Measurements from ENCODE around the gene NRIP3.
"Not testable (repeated sequence)": the region's sequence is repeated elsewhere in the genome, so short reads cannot be mapped to it uniquely, and the experiment has no call there.

The NRIP3 gene

GRCh38 chr11:8967184-8967583, 36.6 kb downstream of the NRIP3 start:
- no peak for DNase-seq

DNA sequence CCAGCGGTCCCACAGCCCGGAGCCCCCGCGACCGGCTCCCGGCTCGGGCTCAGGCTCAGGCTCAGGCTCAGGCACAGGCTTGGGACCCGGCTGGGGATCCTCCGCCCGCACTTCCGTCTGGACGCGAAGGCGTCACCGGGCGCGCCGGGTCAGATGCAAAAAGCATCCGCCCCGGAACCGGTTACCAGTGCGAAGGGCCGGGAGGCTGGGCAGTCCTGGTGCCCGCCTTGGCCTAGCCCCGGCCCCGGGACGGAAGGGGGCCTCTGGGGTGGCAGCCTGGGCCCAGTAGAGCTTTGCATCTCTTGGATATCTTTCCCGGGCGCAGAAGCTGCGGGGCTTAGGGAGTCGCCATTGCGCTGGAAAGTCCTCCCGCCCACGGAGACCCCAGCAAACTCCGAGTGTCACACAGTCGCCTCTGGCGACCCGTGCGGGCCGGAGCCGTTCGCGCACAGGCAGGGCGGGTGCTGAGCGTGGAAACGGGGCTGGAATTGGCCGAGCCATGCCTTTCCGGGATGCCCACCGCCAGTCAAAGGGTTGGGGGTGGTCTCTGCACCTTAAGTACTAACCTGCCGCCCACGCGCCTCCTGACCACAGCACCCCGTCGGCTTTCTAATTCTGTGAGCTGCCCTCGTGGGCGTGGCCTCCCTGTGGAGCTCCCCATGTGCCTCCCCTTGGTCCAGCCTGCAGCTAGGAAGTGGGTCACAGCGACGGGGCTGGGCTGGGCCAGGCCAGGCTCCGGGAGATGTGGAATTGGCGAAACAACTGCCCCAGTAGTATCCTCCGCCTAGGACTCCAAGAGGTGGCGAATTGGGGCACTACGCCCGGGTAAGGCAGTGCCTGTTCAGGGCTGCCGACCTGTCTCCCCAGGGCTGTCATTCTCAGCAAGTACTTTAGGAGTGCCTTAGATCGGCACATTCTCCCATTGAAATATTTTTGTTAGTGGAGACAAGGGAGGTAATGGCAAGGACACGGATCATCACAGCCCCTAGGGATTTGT, 39.2 kb downstream of the NRIP3 start, which contains the start of gene TMEM9B:
Gene TMEM9B, minus strand, starts transcription at position 119 of the 997 bp plus-strand sequence. CDS start 129 bp downstream, outside the sequence.
- peak; percentile 78 to 79 for DNase-seq

DNA sequence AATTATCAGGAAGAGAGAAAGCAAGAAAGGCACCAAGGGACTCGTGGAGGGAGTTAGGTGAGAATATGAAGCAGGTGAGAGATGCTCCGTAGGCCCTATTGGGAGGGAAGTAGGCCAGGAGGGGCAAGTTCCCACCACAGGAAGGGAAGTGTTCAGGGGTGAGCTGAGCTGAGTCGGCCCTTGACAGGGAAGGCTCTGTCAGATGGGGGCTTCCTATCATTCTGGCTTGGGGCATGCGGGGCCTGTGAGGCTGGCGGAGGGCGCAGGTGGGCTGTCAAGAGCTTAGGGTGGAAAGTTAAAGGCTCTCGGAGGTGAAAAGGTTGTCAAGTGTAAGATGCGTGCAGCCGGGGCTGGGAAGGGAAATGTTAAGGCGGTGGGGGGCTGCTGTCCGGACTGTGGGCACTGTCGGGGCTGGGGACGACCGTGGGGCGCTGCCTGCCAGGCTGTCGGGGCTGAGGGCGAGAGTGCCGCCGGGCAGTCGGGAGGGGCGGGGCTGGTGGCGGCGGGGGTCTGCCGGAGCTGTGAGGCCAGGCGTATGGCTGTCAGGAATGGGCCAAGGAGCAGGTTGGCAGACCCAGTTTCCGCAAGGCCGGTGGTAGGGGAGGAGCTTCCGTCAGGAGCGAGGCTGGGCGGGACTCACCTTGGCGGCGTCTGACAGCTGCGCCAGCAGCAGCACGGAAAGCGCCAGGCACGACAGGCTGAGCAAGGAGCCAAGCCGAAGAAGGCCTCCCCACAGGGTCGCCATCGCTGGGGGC, 40.1 kb downstream of the NRIP3 start:
- peak; percentile 79 for DNase-seq

DNA sequence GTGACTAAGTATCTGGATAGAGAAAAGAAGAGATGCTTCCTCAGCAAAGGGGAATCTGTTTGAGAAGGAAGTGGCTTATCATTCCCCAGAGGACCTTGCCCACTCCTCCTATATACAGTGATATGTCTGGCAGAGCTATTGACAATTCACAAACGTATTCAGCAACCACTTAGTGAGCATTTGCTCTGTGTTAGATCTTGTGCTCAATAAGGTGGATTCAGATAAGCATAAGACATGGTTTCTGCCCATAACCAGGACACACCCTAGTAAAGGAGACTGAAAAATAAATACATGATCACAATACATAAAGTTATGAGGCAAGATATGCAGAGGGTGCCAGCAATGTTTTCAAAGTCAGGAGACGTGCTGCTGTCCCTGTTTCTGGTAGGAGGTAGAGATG, 41.0 kb downstream of the NRIP3 start:
- DNase-seq, result no peak

GRCh38 chr11:8961401-8961800, 42.4 kb downstream of the NRIP3 start:
- no peak for DNase-seq

- DNase-seq, result peak; percentile 12 to 53
These were observed 44.1 kb downstream of the NRIP3 start for GRCh38 chr11:8959546-8960166.

DNA sequence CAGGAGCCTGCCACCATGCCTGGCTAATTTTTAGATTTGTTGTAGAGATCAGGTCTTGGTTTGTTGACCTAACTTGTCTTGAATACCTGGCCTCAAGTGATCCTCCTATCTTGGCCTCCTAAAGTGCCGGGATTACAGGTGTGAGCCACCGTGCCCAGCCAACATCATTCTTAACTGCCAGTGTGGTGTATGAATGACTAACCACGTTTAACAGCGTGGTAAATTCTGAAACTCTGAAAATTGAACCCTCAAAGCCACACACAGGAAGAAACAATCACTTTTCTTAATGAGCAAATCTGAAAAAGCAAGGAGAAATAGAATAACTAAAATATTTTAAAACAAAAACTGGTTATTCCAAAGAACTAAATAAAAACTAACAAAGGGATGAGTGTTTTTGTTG, 46.9 kb downstream of the NRIP3 start:
- no peak for DNase-seq

DNA sequence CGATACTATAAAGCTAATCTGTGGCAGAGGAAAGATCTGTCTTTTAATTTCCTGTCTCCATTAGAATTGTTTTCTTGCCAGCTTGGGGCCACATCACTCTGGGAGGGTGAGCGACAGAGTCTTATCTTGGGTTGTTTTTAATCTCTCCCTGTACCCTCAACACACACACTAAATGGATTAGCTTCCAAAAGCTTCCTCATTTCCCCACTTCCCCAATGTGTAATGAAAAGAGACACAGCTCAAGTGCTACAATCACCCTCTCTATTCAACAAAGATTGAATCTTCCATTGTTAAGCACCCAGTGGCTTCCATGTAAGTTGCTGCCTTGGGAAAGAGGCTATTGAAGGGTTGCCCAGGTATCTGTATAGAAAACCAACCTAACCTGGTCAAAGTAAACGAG, 54.9 kb downstream of the NRIP3 start:
- DNase-seq, result no peak

DNA sequence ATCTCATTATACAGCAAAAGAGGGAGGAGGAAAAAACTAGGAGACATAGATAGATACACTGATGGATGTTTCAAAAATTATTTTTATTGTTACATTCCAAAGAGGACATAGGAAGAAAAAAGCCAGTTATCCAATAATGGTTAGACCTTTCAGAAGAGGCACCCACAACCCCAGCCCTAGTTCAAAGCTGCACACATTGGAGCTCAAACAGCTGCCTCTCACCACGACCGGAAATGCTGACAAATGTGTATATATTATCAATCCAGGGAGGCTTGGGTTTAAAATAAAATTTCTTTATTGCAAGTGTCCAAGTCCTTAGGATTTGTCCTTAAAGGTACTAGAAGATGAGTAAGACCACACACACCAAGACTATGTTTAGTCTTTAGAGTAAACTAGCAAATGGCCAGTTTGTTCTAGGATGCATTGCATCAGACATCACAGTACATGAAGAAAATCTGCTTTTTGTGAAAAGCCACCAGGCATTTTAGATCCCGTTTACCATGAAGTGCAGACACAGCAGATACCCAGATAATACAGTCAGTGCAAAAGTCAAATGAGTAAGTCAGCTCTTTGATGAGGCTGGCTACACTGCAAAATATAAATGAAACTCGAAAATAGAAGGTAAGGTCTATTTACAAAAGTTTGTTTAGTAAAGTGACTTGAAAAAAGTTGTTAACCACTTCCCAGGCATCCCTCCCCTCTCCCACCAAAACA, 56.4 kb downstream of the NRIP3 start:
- DNase-seq, result no peak

GRCh38 chr11:8942518-8943066, 61.2 kb downstream of the NRIP3 start, which contains the start of gene ASCL3:
Gene ASCL3, minus strand, starts transcription at chr11:8943016. Its CDS starts 4,855 bp downstream, at chr11:8938161.
- no peak for DNase-seq

- no peak for DNase-seq
These were observed 62.3 kb downstream of the NRIP3 start for GRCh38 chr11:8941341-8942103.

GRCh38 chr11:8937659-8938058, 66.1 kb downstream of the NRIP3 start:
- DNase-seq, result no peak

GRCh38 chr11:8937159-8937558, 66.6 kb downstream of the NRIP3 start:
- no peak for DNase-seq

DNA sequence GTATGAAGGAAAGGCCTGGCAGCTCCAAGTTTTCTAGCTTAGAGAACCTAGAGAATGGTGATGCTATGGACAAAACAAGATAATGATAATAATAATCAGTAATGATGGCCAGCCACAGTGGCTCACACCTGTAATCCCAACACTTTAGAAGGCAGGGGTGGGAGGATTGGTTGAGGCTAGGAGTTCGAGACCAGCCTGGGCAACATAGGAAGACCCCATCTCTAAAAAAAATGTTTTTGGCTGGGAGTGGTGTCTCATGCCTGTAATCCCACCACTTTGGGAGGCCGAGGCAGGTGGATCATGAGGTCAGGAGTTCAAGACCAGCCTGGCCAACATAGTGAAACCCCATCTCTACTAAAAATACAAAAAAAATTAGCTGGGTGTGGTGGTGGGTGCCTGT, 68.0 kb downstream of the NRIP3 start:
- DNase-seq, result not testable (repeated sequence)

- DNase-seq, result no peak
These were observed 68.9 kb downstream of the NRIP3 start for GRCh38 chr11:8934742-8935488.

- DNase-seq, result no peak
These were observed 69.9 kb downstream of the NRIP3 start for GRCh38 chr11:8933931-8934330.

- no peak for DNase-seq
These were observed 71.1 kb downstream of the NRIP3 start, which contains the start of gene C11orf16 for GRCh38 chr11:8932564-8933180. Gene C11orf16, minus strand, starts transcription at chr11:8932947. Its CDS starts 639 bp downstream, at chr11:8932308.
